HG02642 (cell line): Measurements from ENCODE around the gene EZH2.

Experiments
- ATAC-seq: cut with Tn5 transposase; IDR thresholded peaks from one replicate; pipeline ENCODE4 v1.9.1; 2021; ENCODE audit warnings: mild to moderate bottlenecking; ENCODE audit not compliant: unreplicated experiment, poor library complexity

The EZH2 gene

GRCh38 chr7:148814922-148815559, 69.0 kb downstream of the EZH2 start:
- ATAC-seq, result no peak

- no peak for ATAC-seq
These were observed 70.2 kb downstream of the EZH2 start for GRCh38 chr7:148813890-148814289.

GRCh38 chr7:148811892-148812291, 72.2 kb downstream of the EZH2 start:
- ATAC-seq, result no peak

- no peak for ATAC-seq
These were observed 74.2 kb downstream of the EZH2 start for GRCh38 chr7:148809856-148810255.

GRCh38 chr7:148807436-148807835, 76.7 kb downstream of the EZH2 start:
- ATAC-seq, result no peak

GRCh38 chr7:148806187-148806586, 77.9 kb downstream of the EZH2 start:
- no peak for ATAC-seq

GRCh38 chr7:148804343-148805235, 79.5 kb downstream of the EZH2 start:
- ATAC-seq, result no peak

- ATAC-seq, result no peak
These were observed 81.0 kb downstream of the EZH2 start for GRCh38 chr7:148803094-148803493.

- no peak for ATAC-seq
These were observed 82.0 kb downstream of the EZH2 start for GRCh38 chr7:148802101-148802493.

GRCh38 chr7:148800677-148801076, 83.4 kb downstream of the EZH2 start:
- no peak for ATAC-seq

- no peak for ATAC-seq
These were observed 84.1 kb downstream of the EZH2 start for GRCh38 chr7:148799893-148800555.

- no peak for ATAC-seq
These were observed 87.2 kb downstream of the EZH2 start for GRCh38 chr7:148796841-148797240.

- no peak for ATAC-seq
These were observed 89.6 kb downstream of the EZH2 start for GRCh38 chr7:148794476-148794875.

- no peak for ATAC-seq
These were observed 90.5 kb downstream of the EZH2 start for GRCh38 chr7:148793590-148793989.

- ATAC-seq, result no peak
These were observed 92.5 kb downstream of the EZH2 start for GRCh38 chr7:148791546-148791945.

- no peak for ATAC-seq
These were observed 93.2 kb downstream of the EZH2 start for GRCh38 chr7:148790850-148791249.

- ATAC-seq, result no peak
These were observed 93.9 kb downstream of the EZH2 start for GRCh38 chr7:148790131-148790726.

GRCh38 chr7:148789220-148789619, 94.9 kb downstream of the EZH2 start:
- ATAC-seq, result no peak

- ATAC-seq, result no peak
These were observed 96.4 kb downstream of the EZH2 start for GRCh38 chr7:148787571-148788295.
